Measurements from ENCODE around the gene RSKR.

The RSKR gene

DNA sequence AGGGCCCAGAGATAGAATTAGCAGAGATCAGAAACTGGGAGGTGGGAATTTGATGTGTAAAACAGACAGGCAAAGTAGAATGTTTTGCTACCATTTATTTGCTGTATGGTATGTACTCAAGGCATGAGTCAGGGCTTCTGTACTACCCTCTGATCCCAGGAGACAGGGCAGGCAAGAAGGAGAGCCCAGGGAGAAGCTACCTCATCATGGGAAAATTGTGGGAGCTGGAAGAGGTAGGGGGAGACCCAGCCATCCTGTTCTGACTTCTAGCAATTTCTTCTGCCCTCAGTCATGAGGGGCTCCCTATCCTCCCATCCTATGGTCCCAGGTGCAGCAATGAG is 41.0 kb downstream of the RSKR start:
- Histone ChIP-seq H3K27me3 (ENCODE audit: insufficient read depth, low read length) (no peaks in the 10 kb centered on the region), H3K4me3 (ENCODE audit: low read depth, low read length, poor library complexity, severe bottlenecking) (no peak overlapping the region), H3K36me3 (ENCODE audit: insufficient read depth, low read length) (peaks cover 34% of the 10 kb centered on the region), H3K4me1 (ENCODE audit: insufficient read depth, low read length, severe bottlenecking) (peaks cover 52% of the 10 kb centered on the region), H3K9me2 (ENCODE audit: low read depth, low read length) (no peaks in the 10 kb centered on the region), H3K27ac (ENCODE audit: low read depth, low read length, poor library complexity, severe bottlenecking) (no peak overlapping the region), H3F3A (ENCODE audit: insufficient read depth, low read length) (no peaks in the 10 kb centered on the region), H3K79me2 (ENCODE audit: insufficient read depth, low read length) (peaks cover 5% of the 10 kb centered on the region; the same call in 1 of the 2 replicates), H3K9me3 (ENCODE audit: low read length) (no peaks in the 10 kb centered on the region), H2AFZ (ENCODE audit: low read length) (no peak overlapping the region), H3K9ac (ENCODE audit: low read length) (no peak overlapping the region), H4K20me1 (ENCODE audit: insufficient read depth, low read length) (no peaks in the 10 kb centered on the region), H3K4me2 (ENCODE audit: low read length) (no peak overlapping the region)
- TF ChIP-seq, protein P1, sequence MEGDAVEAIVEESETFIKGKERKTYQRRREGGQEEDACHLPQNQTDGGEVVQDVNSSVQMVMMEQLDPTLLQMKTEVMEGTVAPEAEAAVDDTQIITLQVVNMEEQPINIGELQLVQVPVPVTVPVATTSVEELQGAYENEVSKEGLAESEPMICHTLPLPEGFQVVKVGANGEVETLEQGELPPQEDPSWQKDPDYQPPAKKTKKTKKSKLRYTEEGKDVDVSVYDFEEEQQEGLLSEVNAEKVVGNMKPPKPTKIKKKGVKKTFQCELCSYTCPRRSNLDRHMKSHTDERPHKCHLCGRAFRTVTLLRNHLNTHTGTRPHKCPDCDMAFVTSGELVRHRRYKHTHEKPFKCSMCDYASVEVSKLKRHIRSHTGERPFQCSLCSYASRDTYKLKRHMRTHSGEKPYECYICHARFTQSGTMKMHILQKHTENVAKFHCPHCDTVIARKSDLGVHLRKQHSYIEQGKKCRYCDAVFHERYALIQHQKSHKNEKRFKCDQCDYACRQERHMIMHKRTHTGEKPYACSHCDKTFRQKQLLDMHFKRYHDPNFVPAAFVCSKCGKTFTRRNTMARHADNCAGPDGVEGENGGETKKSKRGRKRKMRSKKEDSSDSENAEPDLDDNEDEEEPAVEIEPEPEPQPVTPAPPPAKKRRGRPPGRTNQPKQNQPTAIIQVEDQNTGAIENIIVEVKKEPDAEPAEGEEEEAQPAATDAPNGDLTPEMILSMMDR (IDR thresholded peaks at IDR 0.05; ENCODE audit: low read length) = no peak
- no peak for TF ChIP-seq EZH2 (IDR thresholded peaks at IDR 0.05; ENCODE audit: borderline replicate concordance, low read length)

DNA sequence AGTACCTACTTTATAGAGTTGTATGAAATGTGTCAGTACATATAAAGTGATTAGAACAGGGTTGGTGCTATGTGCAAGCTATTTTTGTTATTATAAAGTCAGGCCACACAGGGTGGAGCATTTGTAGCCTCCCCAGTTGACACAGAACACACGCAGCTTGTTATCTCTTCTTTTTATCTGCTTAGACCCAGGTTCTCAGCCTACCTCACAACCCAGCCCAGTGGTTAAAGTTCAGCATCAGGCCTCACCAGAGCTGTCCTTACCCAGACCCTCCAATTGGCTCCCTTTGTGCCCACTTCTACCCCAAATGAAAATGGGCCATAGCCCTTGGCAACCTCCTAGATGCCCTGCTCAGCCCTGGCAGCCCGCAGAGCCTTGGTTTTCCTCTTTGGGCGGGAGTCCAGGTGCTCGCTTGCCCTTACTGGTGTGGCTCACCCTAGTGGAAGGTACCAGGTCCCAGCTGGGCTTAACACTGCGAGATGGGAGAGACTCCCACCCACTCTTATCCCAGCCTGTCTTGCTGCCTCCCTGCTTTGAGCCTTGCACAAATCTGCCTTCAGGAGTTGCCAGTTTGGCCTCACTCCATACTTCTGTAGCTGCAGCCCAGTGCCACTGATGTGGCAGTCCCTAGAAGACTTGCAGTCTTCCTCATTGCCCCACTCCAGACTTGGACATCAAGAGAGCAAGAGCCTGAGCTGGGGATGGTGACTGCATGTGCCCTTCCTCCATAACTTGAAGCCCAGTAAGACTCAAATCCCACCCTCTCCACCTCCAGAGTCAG is 41.5 kb downstream of the RSKR start:
- Histone ChIP-seq H4K20me1 (ENCODE audit: insufficient read depth, low read length) (no peaks in the 10 kb centered on the region), H3K79me2 (ENCODE audit: insufficient read depth, low read length) (peaks cover 5% of the 10 kb centered on the region; the same call in 1 of the 2 replicates), H3K36me3 (ENCODE audit: insufficient read depth, low read length) (peaks cover 28% of the 10 kb centered on the region), H3K27me3 (ENCODE audit: insufficient read depth, low read length) (no peaks in the 10 kb centered on the region), H3K9ac (ENCODE audit: low read length) (peak overlapping the region; percentile 81), H3K4me1 (ENCODE audit: insufficient read depth, low read length, severe bottlenecking) (peaks cover 57% of the 10 kb centered on the region), H3K27ac (ENCODE audit: low read depth, low read length, poor library complexity, severe bottlenecking) (peak overlapping the region; percentile 49), H3K9me2 (ENCODE audit: low read depth, low read length) (no peaks in the 10 kb centered on the region), H2AFZ (ENCODE audit: low read length) (no peak overlapping the region), H3F3A (ENCODE audit: insufficient read depth, low read length) (no peaks in the 10 kb centered on the region), H3K9me3 (ENCODE audit: low read length) (no peaks in the 10 kb centered on the region), H3K4me2 (ENCODE audit: low read length) (peak overlapping the region; percentile 76), H3K4me3 (ENCODE audit: low read depth, low read length, poor library complexity, severe bottlenecking) (peak overlapping the region; percentile 91)
- TF ChIP-seq, protein P1 (IDR thresholded peaks at IDR 0.05; ENCODE audit: low read length) = no peak
- no peak for TF ChIP-seq EZH2 (IDR thresholded peaks at IDR 0.05; ENCODE audit: borderline replicate concordance, low read length)

DNA sequence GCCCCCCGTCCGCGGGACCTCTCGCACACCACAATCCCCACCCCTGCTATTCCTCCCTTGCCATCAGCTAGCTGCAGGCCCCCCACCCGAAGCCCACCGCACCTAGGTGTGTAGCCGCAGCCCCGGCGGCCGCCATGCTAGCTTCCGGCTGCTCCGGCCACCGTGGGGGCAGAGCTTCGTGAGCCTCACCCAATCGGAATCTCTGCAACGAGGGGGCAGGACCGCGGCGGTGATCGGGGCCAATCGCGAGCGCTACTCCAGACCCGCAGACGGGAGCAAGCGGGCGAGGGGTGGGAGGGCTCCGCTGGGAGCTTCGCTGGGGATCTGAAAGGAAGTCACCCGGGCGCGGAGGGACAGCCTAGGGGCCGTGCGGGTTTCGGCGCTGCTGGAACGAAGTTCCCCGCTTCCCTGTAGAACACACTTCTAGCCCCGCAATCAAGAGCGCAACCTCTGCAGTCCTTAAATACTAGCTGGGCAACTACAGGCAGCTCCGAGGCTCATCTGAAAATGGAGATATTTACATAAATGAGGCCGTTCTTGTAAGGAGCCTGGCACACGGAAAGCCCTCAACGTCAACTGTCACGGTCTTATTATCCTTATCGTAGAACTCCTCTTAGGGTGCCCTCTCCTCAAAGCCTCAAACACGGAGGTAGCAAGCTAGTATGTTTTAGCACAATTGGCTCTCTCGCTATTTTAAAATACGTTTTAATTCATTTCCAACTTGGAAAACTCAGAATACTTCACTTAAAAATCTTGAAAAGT is 42.4 kb downstream of the RSKR start, which contains the start of gene PIGS:
Gene PIGS, minus strand, starts transcription at position 164 of the 762 bp plus-strand sequence. Its CDS starts 28 bp downstream, at position 136.
- no peaks in the 10 kb centered on the region for H3K9me3 ChIP-seq (ENCODE audit: low read length)
- H3K4me1 ChIP-seq (ENCODE audit: insufficient read depth, low read length, severe bottlenecking) = peaks cover 55% of the 10 kb centered on the region
- peak within 1 kb of the TSS; percentile 76 for H3K4me2 ChIP-seq (ENCODE audit: low read length)
- peak within 1 kb of the TSS; percentile 55 for H3K27ac ChIP-seq (ENCODE audit: low read depth, low read length, poor library complexity, severe bottlenecking)
- peak within 1 kb of the TSS; percentile 81 for H3K9ac ChIP-seq (ENCODE audit: low read length)
- no peak for TF ChIP-seq EZH2 (IDR thresholded peaks at IDR 0.05; ENCODE audit: borderline replicate concordance, low read length)
- TF ChIP-seq, protein P1 (IDR thresholded peaks at IDR 0.05; ENCODE audit: low read length) = no peak
- H3K27me3 ChIP-seq (ENCODE audit: insufficient read depth, low read length) = no peaks in the 10 kb centered on the region
- H3K36me3 ChIP-seq (ENCODE audit: insufficient read depth, low read length) = peaks cover 32% of the 10 kb centered on the region; the same call in 1 of the 2 replicates
- peak within 1 kb of the TSS; percentile 91 for H3K4me3 ChIP-seq (ENCODE audit: low read depth, low read length, poor library complexity, severe bottlenecking)
- no peaks in the 10 kb centered on the region for H3F3A ChIP-seq (ENCODE audit: insufficient read depth, low read length)
- H4K20me1 ChIP-seq (ENCODE audit: insufficient read depth, low read length) = no peaks in the 10 kb centered on the region
- H3K9me2 ChIP-seq (ENCODE audit: low read depth, low read length) = no peaks in the 10 kb centered on the region
- H3K79me2 ChIP-seq (ENCODE audit: insufficient read depth, low read length) = peaks cover 8% of the 10 kb centered on the region
- peak within 1 kb of the TSS; percentile 25; the same call in 1 of the 2 replicates for H2AFZ ChIP-seq (ENCODE audit: low read length)
